HG03520 (cell line): ENCODE measurements around the gene NCLN.
"Not testable (repeated sequence)": the region's sequence is repeated elsewhere in the genome, so short reads cannot be mapped to it uniquely, and the experiment has no call there.

ENCODE experiments used
- ATAC-seq: cut with Tn5 transposase; IDR thresholded peaks from one replicate; pipeline ENCODE4 v1.9.1; 2021; ENCODE audit warnings: mild to moderate bottlenecking, moderate library complexity; ENCODE audit not compliant: unreplicated experiment

NCLN gene

GRCh38 chr19:3154447-3154846 lies 31.3 kb upstream of the NCLN start:
- not testable (repeated sequence) for ATAC-seq

DNA sequence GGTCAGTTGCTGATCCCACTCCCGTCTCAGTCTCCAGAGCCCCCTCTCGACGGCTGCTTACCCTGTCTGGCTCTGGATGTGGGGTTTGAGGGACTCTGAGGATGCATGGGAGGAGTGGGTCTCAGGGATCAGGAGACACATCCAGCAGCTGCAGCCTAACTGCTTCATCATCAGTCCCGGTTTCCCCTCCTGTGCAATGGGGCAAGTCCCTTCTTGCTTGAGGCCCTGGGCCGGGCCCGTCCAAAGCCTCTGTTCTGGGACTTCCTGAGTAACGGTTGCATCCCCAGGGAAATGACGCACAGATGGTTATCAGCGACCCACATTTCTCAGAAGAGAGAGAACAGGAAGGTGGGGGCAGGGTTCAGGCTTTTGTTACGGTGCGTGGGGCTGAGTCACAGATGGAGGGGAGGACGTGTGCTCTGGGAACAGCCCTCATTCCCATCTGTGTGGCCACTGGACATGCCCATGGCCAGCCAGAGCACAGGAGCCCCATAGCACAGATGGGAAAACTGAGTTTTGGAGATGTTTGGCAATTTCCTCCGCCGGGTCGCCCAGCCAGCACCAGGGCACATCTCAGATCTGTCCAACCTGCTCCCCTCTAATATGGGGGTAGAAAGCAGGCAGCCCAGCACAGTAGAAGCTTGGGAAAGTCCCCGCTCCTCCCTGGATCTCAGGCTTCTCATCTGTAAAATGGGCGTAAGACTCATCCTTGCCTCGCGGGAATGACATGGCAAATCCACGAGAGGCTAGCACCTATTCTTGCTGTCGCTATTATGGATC lies 30.6 kb upstream of the NCLN start:
- no peak for ATAC-seq

DNA sequence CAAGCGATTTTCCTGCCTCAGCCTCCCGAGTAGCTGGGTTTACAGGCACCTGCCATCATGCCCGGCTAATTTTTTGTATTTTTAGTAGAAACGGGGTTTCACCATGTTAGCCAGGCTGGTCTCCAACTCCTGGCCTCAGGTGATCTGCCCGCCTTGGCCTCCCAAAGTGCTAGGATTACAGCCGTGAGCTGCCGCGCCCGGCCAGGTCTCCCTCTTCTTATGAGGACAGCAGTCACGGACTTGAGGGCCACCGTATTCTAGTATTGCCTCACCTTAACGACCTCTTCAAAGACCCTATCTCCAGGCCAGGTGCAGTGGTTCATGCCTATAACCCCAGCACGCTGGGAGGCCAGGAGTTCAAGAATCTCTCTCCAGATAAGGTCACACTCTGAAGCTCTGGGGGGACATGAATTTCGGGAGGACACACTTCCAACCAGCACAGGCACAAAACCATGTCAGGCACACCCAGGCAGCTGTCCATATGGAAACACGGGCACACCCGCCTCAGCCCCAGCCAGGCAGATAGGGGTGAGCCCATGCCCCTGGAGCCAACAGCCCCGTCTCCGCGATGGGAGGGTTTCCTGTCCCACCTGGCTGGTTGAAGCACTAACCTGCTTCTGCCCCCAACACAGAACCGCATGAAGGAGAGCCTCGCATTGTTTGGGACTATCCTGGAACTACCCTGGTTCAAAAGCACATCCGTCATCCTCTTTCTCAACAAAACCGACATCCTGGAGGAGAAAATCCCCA lies 28.5 kb upstream of the NCLN start:
- ATAC-seq: no peak

GRCh38 chr19:3159565-3159964 lies 26.2 kb upstream of the NCLN start:
- ATAC-seq: no peak

DNA sequence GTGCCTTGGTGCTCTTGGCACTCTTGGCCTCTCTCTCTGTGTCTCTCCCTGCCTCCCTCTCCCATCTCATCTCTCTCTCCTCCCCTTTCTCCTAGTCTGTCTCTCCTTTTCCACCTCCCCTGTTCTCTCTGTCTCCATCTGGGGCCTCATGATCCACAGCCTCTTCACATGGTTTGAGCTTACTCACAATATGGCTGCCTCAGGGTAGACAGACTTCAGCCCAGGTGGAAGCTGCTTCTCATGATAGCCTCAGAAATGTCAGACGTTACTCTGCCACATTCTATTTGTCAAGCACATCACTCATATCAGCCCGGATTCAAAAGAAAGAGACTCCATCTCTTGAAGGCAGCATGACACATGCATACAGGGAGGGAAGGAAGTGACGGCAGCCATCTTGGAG lies 25.5 kb upstream of the NCLN start:
- no peak for ATAC-seq

DNA sequence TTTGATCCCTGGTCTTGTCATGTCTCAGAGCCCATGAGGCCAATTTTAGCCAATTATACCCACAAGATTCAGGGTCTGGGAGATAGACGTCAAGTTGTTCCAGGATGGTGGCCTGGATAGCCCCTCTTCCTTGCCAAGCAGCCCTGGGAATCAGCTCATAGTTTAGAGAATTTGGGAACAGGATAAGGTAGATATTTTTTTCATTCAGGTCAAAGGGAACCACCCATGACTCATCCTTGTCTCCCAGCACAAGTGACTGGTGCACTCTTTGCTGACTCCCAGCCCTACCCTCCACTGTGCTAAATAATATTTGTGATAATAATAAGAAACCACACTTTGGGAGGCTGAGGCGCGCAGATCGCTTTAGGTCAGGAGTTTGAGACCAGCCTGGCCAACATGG lies 24.3 kb upstream of the NCLN start:
- no peak for ATAC-seq

- ATAC-seq: no peak
Observed at GRCh38 chr19:3162418-3163229, 23.1 kb upstream of the NCLN start.

DNA sequence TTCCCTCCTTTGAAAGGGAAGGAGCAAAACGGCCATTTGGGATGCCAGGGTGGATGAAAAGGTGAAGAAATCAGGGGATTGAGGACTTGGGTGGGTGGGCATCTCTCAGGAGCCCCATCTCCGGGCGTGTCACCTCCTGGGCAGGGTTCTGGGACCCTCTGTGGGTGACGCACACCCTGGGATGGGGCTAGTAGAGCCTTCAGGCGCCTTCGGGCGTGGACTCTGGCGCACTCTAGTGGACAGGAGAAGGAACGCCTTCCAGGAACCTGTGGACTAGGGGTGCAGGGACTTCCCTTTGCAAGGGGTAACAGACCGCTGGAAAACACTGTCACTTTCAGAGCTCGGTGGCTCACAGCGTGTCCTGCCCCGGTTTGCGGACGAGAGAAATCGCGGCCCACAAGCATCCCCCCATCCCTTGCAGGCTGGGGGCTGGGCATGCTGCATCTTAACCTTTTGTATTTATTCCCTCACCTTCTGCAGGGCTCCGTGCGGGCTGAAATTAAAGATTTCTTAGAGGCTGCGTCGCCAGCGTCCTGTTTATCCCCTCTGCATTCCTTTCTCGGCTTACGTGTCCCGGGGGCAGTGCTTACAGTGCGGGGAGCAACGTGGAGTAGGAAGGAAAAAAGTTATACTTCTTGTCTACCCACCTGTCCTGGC lies 22.4 kb upstream of the NCLN start:
- ATAC-seq: no peak

DNA sequence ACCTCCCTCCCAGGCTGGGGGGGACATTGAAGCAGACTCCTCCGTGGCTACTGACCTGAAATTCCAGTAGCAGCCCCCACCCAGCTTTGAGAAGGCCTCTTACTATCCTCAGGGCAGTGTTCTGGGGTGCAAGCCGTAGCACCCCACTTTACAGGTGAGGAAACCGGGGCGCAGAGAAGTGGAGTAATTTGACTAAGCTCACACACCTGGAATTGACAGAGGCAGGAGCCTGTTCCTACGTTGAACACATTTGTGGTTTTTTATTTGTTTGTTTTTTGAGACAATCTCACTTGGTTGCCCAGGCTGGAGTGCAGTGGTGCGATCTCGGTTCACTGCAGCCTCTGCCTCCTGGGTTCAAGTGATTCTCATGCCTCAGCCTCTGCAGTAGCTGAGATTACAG lies 21.8 kb upstream of the NCLN start:
- ATAC-seq: no peak

- no peak for ATAC-seq
Observed at GRCh38 chr19:3167533-3168272, 18.0 kb upstream of the NCLN start.

DNA sequence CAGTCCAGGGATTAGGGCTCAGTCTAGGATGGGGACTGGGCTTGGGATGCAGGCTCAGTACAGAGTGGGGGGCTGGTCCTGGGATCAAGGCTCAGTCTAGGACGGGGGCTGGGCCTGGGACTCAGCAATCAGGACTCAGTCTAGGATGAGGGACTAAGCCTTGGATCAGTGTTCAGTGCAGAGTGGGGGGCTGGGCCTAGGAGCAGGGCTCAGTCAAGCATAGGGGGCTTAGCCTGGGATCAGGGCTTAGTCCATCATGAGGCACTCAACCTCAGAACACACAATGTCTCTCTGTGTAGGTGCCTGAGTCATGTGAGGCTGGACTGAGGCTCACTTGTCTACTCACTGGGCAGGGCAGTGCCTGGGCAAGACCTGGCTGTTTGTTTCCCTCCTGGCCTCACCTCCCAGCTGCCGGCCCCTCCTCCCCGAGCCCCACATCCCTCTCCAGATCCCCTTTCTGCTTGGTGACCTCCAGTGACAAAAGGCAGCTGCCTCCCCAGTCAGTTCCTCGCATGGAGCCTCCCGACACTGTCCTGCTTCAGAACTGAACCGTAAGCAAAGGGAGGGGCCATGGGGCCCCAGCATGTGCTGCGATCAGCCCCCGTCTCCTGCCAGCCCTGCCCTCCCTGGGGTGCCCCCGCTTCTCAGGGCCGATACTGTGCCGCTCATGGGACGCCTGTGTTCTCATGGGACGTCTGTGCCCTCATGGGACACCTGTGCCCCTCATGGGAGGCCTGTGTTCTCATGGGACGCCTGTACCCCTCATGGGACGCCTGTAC lies 13.6 kb upstream of the NCLN start:
- no peak for ATAC-seq

GRCh38 chr19:3172673-3173000 lies 13.1 kb upstream of the NCLN start:
- ATAC-seq: not testable (repeated sequence)

DNA sequence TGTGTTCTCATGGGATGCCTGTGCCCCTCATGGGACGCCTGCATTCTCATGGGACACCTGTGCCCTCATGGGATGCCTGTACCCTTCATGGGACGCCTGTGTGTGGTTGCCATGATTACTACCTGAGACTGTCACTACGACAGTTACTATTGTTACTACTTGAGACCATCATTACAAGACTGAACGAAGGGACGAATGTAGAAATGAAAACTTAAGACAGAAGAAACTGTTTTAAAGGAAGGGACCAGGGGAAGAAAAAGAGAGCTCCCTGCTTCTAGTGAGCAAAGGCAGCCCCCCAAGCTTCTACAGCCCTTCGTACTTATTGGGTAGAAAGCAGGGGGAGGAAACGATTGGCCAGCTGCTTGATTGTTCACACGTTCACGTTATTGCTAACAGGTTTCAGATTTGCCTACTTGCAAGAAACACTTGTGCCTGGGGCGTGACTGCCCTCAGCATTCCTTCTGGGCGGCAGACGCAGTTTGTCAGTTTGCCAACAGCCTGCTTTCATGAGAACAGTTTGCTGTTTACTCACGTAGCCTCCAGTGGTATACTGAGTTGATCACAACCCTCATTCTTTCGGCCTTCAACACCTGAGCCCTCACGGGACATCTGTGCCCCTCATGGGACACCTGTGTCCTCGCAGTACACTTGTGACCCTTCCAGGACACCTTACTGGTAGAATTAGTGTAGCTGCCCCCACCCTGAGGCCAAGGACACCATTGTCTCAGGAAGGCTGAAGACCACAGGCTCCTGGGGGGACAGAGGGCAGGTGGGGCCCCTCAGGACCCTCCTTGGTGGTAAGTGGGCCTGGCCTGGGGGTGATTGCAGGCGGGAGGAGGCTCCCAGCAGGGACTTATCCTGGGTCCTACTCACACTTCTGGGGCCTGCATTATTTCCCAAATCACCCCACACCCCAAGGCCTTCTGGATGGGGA lies 9.7 kb upstream of the NCLN start:
- ATAC-seq: no peak

DNA sequence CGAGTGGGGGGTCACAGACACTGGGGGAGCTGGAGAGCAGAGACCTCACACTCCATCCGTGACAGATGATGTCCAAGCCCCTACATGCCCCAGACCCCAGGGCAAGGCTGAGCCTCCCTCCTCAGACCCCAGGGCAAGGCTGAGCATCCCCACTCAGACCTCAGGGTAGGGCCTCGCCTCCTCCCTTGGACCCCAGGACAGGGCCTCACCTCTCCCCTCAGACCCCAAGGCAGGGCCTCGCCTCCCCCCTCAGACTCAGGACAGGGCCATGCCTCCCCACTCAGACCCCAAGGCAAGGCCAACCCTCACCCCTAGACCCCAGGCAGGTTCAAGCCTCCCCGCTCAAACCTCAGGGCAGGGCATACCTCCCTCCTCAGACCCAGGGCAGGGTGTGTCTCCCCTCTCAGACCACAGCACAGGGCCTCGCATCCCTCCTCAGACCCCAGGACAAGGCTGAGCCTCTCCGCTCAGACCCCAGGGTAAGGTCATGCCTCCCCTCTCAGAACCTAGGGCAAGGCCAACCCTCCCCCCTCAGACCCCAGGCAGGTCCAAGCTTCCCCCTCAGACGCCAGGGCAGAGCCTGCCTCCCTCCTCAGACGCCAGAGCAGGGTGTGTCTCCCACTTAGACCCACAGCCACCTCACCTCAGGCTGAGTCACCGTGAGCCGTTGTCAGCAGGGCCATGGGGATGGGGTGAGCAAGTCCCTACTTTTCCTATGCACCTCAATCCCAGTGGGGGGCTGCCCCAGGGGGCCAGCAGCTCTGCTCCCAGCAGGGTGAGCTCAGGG lies 8.8 kb upstream of the NCLN start:
- ATAC-seq: no peak

DNA sequence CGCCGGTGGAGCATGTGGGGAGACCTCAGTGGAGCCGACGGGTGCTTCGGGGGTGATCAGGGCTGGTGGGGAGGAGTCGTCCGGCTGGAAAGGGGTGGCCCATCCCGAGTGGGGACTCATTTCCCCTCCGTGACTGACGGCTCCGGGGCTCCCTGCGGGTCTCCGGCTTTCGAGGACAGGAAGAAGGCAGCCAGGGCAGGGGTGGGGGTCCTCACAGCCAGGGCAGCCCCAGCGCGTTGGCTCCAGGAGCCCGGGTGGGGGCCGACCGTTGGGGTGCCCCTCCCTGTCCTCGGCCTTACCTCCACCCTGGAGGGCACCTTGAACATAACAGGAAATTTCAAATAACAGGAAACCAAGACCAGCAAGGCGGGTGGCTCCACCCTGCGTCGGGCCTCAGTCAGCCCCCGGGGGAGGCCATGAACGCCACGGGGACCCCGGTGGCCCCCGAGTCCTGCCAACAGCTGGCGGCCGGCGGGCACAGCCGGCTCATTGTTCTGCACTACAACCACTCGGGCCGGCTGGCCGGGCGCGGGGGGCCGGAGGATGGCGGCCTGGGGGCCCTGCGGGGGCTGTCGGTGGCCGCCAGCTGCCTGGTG lies 7.3 kb upstream of the NCLN start, which contains the start of gene S1PR4:
Gene S1PR4 (plus strand): TSS at position 393 of the 596 bp plus-strand sequence. CDS start 24 bp downstream, at position 417.
- no peak for ATAC-seq

GRCh38 chr19:3178973-3179738 lies 6.6 kb upstream of the NCLN start:
- ATAC-seq: no peak
